ENCODE measurements around the gene JADE1. TPM values are rescaled to one million over a fixed set of nuclear protein-coding genes. Genes with fewer than 3 reads are reported as not detected.

Gene JADE1
- total RNA-seq, 4 donors from 2014 or later: 14.0 to 38.5 (median 26.0) TPM

DNA sequence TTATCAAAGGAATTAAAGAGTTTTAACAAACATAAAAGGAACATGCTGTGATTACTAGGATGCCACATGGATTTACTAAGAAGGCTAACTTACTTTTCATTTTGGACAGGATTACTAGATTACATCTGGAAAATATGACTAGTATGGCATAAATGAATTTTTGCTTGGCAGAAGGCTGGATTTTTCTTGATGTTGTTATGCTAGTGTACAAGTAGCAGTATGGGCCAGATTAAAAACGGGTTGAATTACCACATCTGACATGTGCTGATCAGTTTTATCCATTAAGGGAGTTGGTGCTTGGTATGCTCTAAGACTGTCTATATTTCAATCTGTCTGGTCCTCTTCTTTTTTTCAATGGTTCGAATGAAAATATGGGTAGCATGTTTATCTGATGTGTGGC is 70.5 kb downstream of the JADE1 start:
- no peak overlapping the region for H3K27ac ChIP-seq
- DNase-seq (ENCODE audit: low spot score in 2 of 2): no peak
- no peaks in the 10 kb centered on the region for H3K9me3 ChIP-seq
- no peaks in the 10 kb centered on the region for H3K36me3 ChIP-seq
- no peak overlapping the region for H3K4me3 ChIP-seq
- 61% methylated on average over 2 of the region's 2 CpGs for WGBS
- no peak for TF ChIP-seq POLR2A (IDR thresholded peaks at IDR 0.05)
- no peak for TF ChIP-seq POLR2AphosphoS5 (IDR thresholded peaks at IDR 0.05)
- TF ChIP-seq, protein P1, sequence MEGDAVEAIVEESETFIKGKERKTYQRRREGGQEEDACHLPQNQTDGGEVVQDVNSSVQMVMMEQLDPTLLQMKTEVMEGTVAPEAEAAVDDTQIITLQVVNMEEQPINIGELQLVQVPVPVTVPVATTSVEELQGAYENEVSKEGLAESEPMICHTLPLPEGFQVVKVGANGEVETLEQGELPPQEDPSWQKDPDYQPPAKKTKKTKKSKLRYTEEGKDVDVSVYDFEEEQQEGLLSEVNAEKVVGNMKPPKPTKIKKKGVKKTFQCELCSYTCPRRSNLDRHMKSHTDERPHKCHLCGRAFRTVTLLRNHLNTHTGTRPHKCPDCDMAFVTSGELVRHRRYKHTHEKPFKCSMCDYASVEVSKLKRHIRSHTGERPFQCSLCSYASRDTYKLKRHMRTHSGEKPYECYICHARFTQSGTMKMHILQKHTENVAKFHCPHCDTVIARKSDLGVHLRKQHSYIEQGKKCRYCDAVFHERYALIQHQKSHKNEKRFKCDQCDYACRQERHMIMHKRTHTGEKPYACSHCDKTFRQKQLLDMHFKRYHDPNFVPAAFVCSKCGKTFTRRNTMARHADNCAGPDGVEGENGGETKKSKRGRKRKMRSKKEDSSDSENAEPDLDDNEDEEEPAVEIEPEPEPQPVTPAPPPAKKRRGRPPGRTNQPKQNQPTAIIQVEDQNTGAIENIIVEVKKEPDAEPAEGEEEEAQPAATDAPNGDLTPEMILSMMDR (IDR thresholded peaks at IDR 0.05): no peak
- TF ChIP-seq EP300 (IDR thresholded peaks at IDR 0.05): no peak
- no peaks in the 10 kb centered on the region for H3K27me3 ChIP-seq
- H3K4me1 ChIP-seq: no peaks in the 10 kb centered on the region

DNA sequence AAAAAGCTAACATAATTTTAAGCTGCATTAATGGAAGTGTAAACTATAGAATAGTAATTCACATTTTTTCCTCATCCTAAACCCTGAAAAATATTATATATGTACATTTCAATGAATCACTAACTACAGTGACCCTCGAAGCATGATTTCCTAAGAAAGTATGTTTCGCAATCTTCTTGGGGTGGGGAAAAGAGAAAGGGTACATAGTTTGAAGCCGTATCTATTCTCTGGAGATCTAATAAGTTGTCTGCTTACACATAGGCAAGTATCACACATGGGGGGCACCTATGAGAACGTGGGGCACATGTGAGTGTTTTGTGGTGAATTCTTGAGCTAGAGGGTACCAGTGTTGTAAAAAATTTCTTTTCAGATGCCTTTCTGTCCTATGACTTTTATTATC is 71.2 kb downstream of the JADE1 start:
- H3K36me3 ChIP-seq: no peaks in the 10 kb centered on the region
- 85% methylated on average over 4 of the region's 4 CpGs for WGBS

DNA sequence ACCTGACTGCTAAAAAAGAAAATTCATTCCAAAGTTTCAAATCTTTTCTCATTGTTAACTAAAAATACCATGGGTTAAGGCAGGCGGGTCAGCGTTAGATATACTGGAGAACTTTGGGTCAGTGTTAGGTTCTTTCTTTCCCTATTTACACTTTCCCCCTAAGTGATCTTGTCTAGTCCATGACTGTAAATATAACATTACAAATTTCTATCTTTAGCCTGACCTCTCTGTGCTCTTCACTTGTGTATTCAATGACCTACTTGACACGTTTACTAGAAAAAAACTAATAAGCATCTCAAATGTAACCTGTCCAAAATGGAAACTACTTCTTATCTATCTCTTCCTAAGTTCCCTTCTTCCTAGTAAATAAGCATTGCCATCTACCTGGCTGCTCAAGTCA is 95.3 kb downstream of the JADE1 start:
- H3K4me3 ChIP-seq: no peak overlapping the region
- no peaks in the 10 kb centered on the region for H3K4me1 ChIP-seq
- no peak for DNase-seq (ENCODE audit: low spot score in 2 of 2)
- no peak overlapping the region for H3K27ac ChIP-seq
- TF ChIP-seq POLR2AphosphoS5 (IDR thresholded peaks at IDR 0.05) (no peak), POLR2A (IDR thresholded peaks at IDR 0.05) (no peak)
- TF ChIP-seq, protein P1 (IDR thresholded peaks at IDR 0.05): no peak
- 88% methylated on average over 3 of the region's 3 CpGs for WGBS
- no peaks in the 10 kb centered on the region for H3K36me3 ChIP-seq
- H3K27me3 ChIP-seq: no peaks in the 10 kb centered on the region
- no peaks in the 10 kb centered on the region for H3K9me3 ChIP-seq

More for the DNA sequence above, 71.2 kb downstream of the JADE1 start:
- H3K27me3 ChIP-seq: no peaks in the 10 kb centered on the region
- H3K4me1 ChIP-seq: no peaks in the 10 kb centered on the region
- DNase-seq (ENCODE audit: low spot score in 2 of 2): no peak
- no peak for TF ChIP-seq POLR2A (IDR thresholded peaks at IDR 0.05)
- TF ChIP-seq, protein P1 (IDR thresholded peaks at IDR 0.05): no peak
- no peak for TF ChIP-seq EP300 (IDR thresholded peaks at IDR 0.05)
- no peak overlapping the region for H3K27ac ChIP-seq
- H3K4me3 ChIP-seq: no peak overlapping the region
- no peaks in the 10 kb centered on the region for H3K9me3 ChIP-seq

DNA sequence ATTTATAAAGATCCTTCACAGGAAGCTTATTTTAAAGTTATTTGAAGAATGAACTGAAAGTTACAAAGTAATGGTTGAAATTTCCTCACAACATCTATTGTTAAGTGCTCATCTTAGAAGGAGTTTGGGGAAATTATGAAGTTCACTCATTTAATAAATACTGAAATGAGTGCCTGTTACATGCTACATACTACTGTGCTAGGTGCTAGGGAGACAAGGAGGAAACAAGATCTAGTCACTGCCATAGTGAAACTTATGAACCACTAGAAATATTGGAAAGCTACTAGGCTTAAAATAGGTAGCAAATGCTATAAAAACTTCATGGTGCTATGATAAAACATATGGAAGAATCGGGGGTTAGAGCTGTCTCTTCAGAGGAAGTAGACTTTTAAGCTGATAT is 97.1 kb downstream of the JADE1 start:
- H3K9me3 ChIP-seq: no peaks in the 10 kb centered on the region
- WGBS: 62% methylated on average over 1 of the region's 1 CpG
- H3K27ac ChIP-seq: no peak overlapping the region
- H3K36me3 ChIP-seq: no peaks in the 10 kb centered on the region
- no peak for DNase-seq (ENCODE audit: low spot score in 2 of 2)
- H3K27me3 ChIP-seq: no peaks in the 10 kb centered on the region
- no peaks in the 10 kb centered on the region for H3K4me1 ChIP-seq
- no peak overlapping the region for H3K4me3 ChIP-seq
- TF ChIP-seq EP300 (IDR thresholded peaks at IDR 0.05) (no peak), POLR2AphosphoS5 (IDR thresholded peaks at IDR 0.05) (no peak), POLR2A (IDR thresholded peaks at IDR 0.05) (no peak)
- TF ChIP-seq, protein P1 (IDR thresholded peaks at IDR 0.05): no peak

DNA sequence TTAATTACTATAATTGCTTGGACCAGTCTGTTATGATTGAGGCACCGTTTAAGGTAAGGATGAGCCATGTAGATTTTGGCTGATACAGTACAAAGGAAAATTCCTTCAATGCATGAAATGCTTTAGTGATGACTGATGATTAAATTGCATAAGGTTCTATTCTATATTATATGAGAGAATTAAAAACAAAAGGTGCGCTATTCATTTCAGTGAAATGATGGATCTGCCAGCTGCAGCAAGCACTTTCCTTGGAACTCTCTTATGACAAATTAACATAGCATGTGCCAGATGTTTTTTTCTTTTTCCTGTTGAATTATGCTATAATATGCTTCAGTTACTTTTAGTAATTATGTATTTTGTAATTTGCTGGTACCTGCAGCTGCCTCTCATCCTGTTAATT is 98.5 kb downstream of the JADE1 start:
- no peaks in the 10 kb centered on the region for H3K9me3 ChIP-seq
- no peaks in the 10 kb centered on the region for H3K4me1 ChIP-seq
- TF ChIP-seq, protein P1 (IDR thresholded peaks at IDR 0.05): no peak
- TF ChIP-seq POLR2AphosphoS5 (IDR thresholded peaks at IDR 0.05) (no peak), POLR2A (IDR thresholded peaks at IDR 0.05) (no peak), EP300 (IDR thresholded peaks at IDR 0.05) (no peak)
- H3K27me3 ChIP-seq: no peaks in the 10 kb centered on the region
- no peak for DNase-seq (ENCODE audit: low spot score in 2 of 2)
- no peak overlapping the region for H3K4me3 ChIP-seq
- H3K27ac ChIP-seq: no peak overlapping the region
- no peaks in the 10 kb centered on the region for H3K36me3 ChIP-seq
- 79% methylated on average over 2 of the region's 2 CpGs for WGBS

Data from suprapubic skin (tissue), 4 donors.